UCSD-AML1 (cell line): Measurements from ENCODE around the gene CPB2.

Experiments
- DNase-seq: peaks from one replicate; lab custom pipeline; 2025; ENCODE audit not compliant: unreplicated experiment; lab: John Stamatoyannopoulos, UW

The CPB2 gene, protein sequence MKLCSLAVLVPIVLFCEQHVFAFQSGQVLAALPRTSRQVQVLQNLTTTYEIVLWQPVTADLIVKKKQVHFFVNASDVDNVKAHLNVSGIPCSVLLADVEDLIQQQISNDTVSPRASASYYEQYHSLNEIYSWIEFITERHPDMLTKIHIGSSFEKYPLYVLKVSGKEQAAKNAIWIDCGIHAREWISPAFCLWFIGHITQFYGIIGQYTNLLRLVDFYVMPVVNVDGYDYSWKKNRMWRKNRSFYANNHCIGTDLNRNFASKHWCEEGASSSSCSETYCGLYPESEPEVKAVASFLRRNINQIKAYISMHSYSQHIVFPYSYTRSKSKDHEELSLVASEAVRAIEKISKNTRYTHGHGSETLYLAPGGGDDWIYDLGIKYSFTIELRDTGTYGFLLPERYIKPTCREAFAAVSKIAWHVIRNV

DNA sequence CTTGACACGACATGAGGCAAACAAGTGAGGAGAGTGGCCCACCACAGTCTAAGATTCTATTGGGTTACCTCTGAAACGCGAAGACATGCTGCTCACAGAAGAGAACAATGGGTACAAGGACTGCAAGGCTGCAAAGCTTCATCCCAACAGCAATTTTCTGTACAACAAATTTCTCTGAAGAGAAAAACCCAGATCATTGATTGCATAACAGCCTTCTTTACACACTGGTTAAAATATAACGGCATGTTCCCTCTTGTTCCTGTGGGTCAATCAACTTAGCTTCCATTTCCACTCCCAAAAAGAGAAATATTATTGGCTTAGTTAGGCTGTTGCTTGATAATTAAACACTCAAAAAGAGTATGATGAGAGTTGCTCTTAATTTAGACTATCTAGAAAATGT lies at the start of gene CPB2:
TSS of gene CPB2 (minus strand) at position 166 of the 400 bp plus-strand sequence. CDS start at position 142, 24 bp downstream.
- no peak for DNase-seq

DNA sequence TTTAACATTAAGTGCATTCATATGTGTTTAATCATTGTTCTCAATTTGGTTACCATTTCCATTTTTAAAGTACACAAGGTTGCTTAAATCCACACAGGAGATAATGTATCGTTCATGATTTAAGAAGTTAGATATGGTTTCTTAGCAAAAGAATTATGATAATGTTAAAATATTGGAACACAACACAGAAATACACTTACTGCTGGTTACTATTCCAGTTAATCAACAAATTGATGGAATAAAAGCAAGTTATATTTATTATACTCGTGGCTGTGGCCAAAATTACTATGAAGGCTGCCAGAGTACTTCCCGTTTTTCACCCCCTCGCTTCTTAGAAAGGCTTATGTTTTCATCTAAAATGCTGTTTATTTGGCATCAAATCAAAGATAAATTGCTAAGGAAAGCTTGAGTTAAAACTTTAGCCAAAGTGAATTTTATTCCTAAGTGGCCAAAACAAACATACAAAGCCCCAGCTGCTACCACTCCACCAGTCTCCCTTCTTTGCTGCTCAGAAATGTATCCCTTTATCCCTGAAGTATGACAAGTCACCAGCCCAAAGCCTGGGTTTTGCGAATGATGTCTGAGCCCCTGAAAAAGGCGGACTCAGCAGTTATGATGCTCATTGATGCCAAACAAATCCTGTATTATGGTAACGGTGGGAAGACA lies 49.4 kb upstream of the CPB2 start:
- DNase-seq: no peak

DNA sequence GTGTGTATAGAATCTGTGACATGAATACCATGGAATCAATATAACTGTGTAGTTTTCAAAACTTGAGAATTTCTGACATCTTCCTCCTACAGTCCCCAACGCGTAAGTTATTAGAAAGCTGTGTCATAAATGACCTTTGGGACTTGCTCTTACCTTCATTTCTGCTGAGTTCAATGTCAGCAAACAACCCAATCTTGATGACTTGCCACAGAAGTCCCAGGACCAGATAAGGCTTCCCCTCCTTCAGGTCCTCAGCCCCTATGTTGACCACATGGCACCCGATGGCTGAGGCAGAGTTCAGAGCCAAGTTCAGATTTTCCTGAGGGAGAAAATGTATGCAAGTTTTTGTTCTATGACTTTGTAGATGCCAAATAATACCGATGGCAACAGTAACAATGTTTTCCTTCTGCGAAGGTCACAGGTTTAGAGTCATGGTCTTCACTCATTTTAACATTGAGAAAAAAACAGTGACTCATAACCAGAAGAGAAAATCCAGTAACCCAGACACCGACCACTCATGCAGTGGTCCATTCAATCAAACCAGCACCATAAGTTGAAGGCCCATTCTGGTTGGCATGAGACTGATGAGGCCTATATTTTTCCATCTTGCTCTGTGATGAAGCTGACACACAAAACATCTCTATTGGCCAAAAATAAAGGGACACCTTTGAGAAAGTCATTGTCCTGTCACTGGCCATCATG lies 47.9 kb upstream of the CPB2 start:
- no peak for DNase-seq

DNA sequence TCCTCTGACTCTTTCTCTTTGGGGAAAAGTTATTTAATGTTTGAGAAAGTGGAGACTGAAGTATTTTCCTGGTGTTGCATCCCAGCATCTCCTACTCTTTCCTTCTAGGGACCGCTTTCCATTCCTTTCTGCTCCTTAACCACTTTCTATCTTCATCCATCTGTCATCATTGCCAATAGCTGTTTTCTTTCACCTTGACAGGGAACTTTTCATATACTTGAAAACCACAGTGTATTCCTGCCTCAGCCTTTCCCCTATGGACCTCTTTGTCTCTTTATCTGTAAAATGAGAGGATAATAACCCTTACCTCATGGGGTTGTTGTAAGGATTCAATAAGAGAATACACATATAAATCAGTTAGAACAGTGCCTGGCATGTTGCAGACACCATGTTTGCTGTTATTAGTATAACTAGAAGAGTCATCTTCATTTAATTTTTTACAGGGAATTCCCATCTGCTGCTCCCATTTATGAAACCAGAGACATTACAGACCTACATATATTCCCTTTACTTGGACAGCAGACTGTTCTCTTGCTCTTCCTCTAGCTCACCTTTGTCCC lies 45.4 kb upstream of the CPB2 start:
- DNase-seq: no peak

DNA sequence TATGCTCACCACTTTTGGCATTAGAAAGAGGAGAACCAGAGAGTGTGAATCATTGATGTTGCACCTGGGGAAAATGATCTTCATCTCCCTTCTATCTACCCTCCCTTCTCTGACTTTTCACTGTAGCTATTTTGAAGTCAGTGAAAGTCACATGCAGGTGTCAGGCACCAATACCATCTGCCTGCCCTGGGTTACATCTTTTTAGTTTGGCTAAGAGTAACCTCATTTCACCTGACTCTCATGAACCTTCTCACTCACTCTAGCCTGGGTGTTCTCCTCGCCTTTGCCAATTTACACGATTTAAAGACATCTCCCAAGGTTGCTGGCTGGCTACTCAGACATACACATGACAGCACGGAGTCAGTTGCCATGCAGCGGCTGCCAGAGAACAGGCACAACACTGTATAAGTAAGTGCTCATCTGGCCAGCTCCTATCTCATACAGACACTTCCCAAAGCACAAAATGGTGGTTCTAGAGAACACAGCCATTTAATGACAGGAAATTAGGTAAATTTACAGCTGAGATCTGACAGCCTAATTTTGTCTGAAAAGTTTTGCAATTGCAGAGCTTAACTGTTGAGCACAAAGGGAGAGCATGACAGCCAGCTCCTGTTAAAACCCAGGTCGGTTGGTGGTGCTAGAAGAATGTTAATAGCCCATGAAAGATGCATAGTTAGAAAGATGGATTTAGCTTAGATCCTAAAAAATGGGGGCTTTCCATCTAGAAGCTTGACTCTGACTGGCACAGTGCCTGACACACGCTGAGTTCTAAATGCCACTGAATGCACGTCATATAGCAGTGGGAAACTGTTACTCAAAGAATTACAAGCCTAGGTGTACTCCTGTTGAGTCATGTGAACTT lies 44.7 kb upstream of the CPB2 start:
- no peak for DNase-seq

DNA sequence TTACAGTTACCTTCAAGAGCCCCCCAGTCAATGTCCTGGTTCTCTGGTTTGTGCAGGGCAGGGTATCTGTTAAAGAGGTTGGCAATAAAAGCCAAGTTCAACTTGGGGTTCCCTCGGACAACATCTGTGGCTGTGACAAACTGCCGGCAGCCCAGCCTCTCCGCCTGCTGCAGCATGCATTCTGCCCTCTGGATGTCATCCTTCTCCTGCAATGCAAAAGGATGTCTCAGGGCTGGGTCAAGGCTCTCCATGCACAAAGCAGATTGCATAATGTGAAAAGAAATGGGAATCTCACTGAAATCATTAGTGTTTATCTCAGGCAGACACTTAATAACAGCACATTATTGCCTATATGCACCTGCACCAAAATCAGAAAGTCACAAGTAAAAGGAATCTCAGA lies 42.1 kb upstream of the CPB2 start:
- DNase-seq: no peak

DNA sequence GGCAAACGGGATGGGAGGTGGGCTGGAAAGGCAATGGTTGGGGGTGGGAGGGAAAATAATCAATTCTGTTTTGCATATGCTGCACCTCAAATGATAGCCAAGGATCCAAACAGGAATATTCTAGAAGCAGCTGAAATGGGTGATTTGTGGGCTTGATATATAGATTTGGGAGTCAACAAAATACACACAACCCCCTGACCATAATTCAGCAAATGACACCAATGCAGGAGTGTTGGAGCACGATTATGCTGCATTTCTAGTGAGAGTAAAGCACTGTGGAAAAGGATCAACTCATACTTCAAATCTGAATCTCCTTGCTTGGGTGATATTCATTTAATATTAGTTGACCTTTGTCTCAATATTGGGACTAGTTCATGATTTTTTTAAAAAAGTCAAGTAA lies 41.1 kb upstream of the CPB2 start:
- no peak for DNase-seq

DNA sequence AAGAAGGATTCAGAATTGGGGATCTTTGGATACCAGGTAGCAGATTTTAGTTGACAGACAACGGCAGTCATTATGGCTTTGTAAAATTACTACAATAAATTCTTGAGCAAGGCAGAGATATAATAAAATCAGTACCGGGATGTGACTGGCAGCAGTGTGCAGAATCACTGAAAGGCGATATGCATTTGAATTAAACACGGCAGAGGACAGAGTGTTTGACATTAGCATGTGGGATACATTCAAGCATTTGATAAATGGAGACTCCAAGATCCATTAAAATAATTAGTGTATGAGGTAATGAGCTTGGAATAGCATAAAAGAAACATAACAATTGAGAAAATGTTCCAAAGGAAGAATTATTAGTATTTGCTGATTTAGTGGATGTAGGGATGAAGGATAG lies 40.3 kb upstream of the CPB2 start:
- no peak for DNase-seq

DNA sequence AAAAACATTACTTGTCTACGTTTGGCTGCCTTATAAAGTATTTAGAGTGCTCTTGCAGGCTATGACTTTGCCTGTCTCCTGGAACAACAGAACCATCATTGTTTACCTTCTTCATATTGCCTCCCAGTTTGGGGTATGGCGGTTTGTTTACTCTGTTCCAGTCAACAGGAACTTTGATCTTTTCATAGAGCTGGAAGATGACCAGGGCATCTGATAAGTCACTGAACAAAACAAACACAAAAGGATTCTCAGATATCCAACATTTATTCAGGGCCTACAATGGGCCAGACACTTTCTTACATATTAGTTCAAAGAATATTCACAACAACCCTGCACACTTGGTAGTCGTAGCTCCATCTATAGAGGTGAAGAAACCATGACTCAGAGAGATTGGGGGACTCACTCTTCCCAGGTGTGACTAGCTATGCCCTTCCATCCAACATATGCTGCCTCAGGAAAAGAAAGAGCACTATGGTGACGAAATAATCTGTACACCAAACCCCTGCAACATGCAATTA lies 38.4 kb upstream of the CPB2 start:
- DNase-seq: no peak

DNA sequence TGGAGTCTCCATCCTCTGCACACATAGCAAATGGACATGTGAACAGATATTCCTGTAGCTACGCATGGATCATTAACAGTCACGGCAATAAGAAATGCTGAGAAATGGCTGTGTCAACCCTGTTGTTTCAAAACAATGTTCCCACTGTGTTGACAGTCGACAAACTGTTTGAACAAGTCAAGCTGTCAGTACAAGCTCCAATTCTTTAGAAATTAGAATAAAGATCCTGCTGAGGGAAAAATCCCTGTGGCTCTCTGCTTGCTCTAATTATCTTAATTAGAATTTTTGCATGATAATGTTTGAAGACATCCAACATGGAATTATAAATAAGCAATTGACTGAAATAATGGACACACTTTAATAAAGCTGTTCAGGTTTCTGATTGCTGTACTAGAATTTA lies 37.9 kb upstream of the CPB2 start:
- DNase-seq: no peak

DNA sequence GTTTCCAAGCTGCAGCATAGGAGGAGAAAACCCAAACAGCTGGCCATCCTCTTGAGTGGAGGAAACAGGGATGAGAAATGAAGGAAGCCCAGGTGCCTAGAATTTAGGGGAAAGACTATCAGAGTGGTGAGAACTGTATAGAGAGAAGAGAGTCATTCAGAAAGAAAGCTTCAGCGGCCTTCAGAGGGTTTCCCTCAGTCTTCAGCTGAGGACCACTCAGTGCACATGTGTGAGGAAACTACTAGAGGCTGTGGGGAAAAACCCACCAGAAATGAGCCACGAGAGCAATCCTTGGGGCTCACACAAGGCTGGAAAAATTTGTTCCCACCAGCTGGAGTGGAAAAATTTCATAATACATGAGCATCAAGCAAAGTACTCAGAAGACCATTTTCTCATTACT lies 35.2 kb upstream of the CPB2 start:
- no peak for DNase-seq

DNA sequence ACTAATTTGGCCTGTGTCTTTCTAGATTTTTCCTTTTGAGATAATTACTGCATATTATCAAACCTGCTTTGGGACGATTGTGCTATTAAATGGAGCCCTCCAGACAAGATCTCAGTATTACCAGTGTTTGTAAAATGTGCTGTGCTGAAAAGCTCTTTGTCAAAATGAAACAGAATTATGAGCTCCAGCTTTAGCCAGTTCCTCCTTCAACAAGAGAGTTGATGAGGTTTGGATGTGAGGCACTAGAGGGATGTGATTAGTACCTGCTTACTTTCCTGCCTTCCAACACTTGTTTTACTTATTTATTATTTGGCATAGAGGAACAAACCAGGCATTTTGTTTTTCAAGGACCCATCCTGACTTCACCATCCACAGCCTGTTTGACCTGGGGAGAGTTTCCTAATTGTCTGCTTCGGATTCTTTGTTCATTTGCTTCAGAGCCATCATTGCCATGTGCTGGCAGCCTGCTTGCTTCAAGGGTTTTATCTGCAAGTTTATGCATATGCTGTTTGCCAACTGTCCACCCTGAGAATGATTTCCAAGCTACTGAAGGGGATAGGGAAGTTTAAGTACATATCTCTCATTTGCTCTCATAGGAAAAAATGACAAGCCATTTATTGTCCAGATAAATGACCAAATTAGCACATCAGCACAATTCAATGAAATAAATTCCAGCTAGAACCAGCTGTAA lies 32.9 kb upstream of the CPB2 start:
- DNase-seq: no peak

DNA sequence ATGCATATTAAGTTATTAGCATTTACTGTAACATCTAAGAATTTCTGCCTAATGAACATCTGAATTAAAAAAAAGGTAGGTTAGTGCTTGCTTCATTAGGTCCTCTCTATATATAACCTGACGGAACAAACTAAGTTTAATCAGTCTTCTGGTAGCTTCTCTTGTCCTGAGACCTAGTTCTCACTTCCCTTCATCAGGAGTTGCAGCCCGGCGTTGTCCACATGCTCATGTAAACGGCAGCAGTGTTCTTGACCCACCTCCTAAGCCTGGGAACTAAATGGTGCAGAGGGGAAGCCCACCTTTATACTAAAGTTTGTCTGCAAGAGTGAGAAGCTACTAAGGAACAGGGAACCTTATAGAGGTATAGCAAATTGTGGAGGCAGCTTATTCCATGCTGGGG lies 31.9 kb upstream of the CPB2 start:
- no peak for DNase-seq

DNA sequence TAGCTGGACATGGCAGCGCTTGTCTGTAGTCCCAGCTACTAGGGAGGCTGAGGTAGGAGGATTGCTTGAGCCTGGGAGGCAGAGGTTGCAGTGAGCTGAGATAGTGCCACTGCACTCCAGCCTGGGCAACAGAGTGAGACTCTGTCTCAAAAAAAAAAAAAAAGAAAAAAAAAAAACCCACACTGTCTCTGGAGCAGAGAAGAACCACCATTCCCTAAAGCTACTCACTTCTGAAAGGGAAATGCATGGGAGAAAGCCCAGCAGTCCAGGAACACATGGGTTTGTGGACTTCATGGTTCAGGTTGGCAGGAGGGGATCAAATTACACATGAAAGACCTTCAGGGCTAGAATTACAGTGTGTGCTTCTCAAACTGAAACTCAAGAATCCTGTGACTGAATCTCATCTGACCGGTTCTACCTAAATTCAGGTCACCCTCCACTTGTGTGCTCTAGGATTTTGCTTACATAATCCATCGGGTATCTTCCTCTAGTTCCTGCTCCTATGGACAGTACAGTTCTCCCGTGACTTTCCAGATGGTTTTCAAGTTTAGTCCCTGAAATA lies 30.2 kb upstream of the CPB2 start:
- DNase-seq: no peak

DNA sequence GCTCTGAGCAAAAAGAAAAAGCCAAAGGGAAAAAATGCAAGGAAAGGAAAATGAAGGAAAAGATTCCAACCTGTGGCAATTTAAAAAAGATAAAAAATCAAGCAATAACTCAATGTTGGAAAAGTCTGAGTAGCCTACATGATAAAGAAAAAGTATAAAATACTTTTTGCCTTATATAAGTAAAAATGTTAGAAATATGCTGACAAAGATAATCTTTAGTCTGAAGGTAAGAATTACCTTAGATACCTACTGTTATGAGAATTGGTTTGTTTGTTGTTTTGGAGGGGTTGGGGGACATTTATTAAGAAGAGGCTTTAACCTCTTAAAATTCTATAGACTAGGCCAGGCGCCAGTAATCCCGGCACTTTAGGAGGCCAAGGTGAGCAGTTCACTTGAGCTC lies 29.7 kb upstream of the CPB2 start:
- DNase-seq: no peak

DNA sequence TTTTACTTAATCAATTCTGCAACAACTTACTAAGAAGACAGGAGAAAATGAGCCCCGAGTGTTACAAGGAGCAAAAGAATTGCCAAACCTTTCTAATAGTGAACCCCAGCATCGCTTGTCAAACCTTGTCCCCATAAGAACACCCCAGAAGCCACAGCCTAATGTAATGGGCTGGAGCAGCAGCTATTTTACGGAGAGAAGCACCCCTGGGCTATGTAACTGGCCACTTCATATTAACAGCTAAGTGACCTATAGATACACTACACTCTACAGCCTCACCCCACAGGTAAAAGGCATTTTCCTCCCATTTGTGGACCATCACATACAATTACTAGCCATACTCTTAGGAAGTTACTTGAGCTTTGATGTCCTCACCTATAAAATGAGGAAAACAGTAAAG lies 27.3 kb upstream of the CPB2 start:
- no peak for DNase-seq

DNA sequence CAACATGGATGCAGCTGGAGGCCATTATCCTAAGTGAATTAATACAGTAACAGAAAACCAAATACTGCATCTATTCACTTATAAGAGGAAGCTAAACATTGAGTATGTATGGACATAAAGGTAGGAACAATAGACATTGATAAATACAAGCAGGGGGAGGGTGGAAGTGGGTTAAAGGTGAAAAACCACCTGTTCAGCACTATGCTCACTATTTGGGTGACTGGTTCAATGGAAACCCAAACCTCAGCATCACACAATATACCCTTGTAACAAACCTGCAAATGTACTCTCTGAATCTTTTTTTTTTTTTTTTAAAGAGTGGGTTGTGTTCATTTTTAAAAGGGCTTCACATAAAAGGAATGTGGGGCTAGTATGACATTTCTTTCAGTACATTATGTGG lies 26.9 kb upstream of the CPB2 start:
- no peak for DNase-seq

DNA sequence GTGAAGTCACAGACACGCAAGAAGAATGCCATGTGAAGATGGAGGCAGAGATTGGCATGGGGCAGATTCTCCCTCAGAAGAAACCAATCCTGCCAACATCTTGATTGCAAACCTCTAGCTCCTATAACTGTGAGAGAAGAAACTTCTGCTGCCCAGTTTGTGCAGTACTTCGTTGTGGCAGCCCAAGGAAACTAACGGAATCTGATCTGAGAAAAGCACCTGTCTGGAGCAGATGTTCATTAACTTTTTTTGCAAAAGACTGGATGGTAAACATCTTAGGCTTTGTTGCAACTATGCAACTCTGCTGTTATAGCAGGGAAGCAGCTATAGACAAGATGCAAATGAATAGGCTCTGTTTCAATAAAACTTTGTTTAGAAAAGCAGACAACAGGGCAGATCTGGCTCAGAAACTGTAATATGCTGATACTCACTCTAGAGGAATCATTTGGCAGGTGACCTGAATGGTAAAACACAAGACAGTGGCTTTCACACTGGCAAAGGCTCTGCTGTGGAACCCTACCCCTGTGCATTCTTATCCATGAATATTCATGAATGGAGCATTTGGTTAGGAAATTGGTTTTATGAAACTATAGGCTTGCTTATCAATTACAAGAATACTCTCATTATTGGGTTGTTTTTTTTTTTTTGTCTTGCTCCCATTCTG lies 25.3 kb upstream of the CPB2 start:
- no peak for DNase-seq

DNA sequence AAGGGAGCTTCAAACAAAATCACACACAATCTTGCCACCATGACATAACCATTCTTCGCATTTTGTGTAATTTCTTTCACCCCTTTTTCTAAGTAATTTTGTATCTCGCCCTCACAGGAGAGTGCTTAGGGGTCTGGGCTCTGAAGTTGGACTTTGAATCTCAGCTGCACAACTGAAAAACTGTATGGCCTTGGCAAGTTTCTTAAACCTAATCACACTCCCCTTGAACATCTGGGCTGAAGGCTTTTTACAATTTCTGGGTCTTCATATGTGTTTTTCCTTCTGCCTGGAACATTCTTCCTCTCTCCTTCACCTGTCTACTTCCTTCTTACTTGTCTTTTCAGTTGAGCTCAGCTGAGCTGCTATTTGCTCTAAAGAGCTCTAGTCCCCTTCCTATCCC lies 24.3 kb upstream of the CPB2 start:
- no peak for DNase-seq
